MCF 10A (cell line): ENCODE data around the gene MYO9B. TPM values are rescaled to one million over a fixed set of nuclear protein-coding genes. Genes with fewer than 3 reads are reported as not detected.

Source experiments
- BruUV-seq: library from RNA; stranded (reverse); fragments of 400-500 nt; replicated peaks from 2 replicates; lab custom pipeline; 2021; lab: Mats Ljungman, UMichigan
- CTCF ChIA-PET: fragments of 300-600 bp; sonication (Branson Sonifier 250); formaldehyde crosslinking; extraction: SDS; loops from one replicate; lab custom pipeline; 2021; ENCODE audit warnings: antibody characterized with exemption, inconsistent platforms; lab: Yijun Ruan, JAX
- POLR2A ChIA-PET: fragments of 300-600, 350-650 bp; sonication (Branson Sonifier 250); formaldehyde crosslinking; extraction: SDS; loops from one replicate; lab custom pipeline; 2020; ENCODE audit warnings: antibody characterized with exemption, inconsistent platforms; lab: Yijun Ruan, JAX
- DNase-seq: peaks from one replicate; pipeline ENCODE4 v3.0.0-alpha.2; 2018; ENCODE audit not compliant: unreplicated experiment
- H3K27ac Mint-ChIP-seq: one replicate; pipeline ENCODE4 v1.8.0; 2022; ENCODE audit warnings: mild to moderate bottlenecking, low read depth, mixed read lengths; ENCODE audit not compliant: unreplicated experiment
- H3K27me3 Mint-ChIP-seq: one replicate; pipeline ENCODE4 v1.8.0; 2022; ENCODE audit warnings: mixed read lengths; ENCODE audit not compliant: insufficient read depth, unreplicated experiment
- H3K36me3 Mint-ChIP-seq: one replicate; pipeline ENCODE4 v1.8.0; 2022; ENCODE audit warnings: mild to moderate bottlenecking, moderate library complexity, mixed read lengths; ENCODE audit not compliant: insufficient read depth, unreplicated experiment
- H3K4me1 Mint-ChIP-seq: one replicate; pipeline ENCODE4 v1.8.0; 2022; ENCODE audit warnings: mixed read lengths; ENCODE audit not compliant: insufficient read depth, unreplicated experiment
- H3K4me3 Mint-ChIP-seq: one replicate; pipeline ENCODE4 v1.8.0; 2022; ENCODE audit warnings: mild to moderate bottlenecking, moderate library complexity, mixed read lengths; ENCODE audit not compliant: unreplicated experiment
- H3K9me3 Mint-ChIP-seq: one replicate; pipeline ENCODE4 v1.8.0; 2022; ENCODE audit warnings: mixed read lengths; ENCODE audit not compliant: unreplicated experiment
- intact Hi-C: fragments of 100-400 bp; cut with micrococcal nuclease; formaldehyde crosslinking; loops from 2 replicates; pipeline ENCODE4 v1.14.1; 2022
- total RNA-seq: library from RNA; stranded (reverse); gene quantifications from 2 replicates; pipeline ENCODE4 v1.2.3, GENCODE V29; 2022
- TF ChIP-seq, protein P1 (sequence below): fragments of 200-600 bp; IDR thresholded peaks from one replicate; pipeline ENCODE4 v1.8.0; 2022; ENCODE audit warnings: antibody characterized with exemption, mild to moderate bottlenecking; ENCODE audit not compliant: unreplicated experiment

Gene MYO9B
- total RNA-seq, 1 experiment from 2014 or later: 43.5 TPM

DNA sequence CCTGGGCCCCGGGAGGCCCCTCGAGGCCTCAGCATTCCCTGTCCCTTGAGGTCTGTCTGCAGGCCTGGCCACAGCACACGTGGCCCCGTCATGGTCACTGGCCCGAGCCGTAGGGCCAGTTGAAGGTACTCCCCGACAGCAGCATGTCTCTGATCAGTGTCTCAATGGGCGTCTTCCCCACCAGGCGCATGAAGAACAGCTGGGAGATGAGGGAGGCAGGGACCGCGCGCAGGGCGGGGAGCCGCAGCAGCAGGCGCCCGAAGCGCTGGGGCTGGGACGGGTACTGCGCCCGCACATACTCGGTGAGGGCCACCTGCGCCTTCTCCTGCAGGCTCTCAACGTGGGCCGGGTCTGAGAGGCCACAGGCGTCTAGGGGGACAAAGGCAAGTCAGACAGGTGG lies 156.7 kb downstream of the MYO9B start:
- H3K27me3 Mint-ChIP-seq: no peaks in the 10 kb centered on the region
- no peak overlapping the region for H3K4me3 Mint-ChIP-seq
- TF ChIP-seq, protein P1, sequence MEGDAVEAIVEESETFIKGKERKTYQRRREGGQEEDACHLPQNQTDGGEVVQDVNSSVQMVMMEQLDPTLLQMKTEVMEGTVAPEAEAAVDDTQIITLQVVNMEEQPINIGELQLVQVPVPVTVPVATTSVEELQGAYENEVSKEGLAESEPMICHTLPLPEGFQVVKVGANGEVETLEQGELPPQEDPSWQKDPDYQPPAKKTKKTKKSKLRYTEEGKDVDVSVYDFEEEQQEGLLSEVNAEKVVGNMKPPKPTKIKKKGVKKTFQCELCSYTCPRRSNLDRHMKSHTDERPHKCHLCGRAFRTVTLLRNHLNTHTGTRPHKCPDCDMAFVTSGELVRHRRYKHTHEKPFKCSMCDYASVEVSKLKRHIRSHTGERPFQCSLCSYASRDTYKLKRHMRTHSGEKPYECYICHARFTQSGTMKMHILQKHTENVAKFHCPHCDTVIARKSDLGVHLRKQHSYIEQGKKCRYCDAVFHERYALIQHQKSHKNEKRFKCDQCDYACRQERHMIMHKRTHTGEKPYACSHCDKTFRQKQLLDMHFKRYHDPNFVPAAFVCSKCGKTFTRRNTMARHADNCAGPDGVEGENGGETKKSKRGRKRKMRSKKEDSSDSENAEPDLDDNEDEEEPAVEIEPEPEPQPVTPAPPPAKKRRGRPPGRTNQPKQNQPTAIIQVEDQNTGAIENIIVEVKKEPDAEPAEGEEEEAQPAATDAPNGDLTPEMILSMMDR: no peak
- no TSS peak for BruUV-seq
- POLR2A ChIA-PET: no interaction called here
- no peaks in the 10 kb centered on the region for H3K4me1 Mint-ChIP-seq
- CTCF ChIA-PET: interaction anchor here (0.6 kb wide), 1 partner anchor 553 kb away, joined by 3 read pairs; no protein-coding TSS in a partner anchor
- DNase-seq: no peak
- H3K36me3 Mint-ChIP-seq: peaks cover 43% of the 10 kb centered on the region
- H3K9me3 Mint-ChIP-seq: no peaks in the 10 kb centered on the region
- intact Hi-C loops: no loop called here
- H3K27ac Mint-ChIP-seq: no peak overlapping the region

DNA sequence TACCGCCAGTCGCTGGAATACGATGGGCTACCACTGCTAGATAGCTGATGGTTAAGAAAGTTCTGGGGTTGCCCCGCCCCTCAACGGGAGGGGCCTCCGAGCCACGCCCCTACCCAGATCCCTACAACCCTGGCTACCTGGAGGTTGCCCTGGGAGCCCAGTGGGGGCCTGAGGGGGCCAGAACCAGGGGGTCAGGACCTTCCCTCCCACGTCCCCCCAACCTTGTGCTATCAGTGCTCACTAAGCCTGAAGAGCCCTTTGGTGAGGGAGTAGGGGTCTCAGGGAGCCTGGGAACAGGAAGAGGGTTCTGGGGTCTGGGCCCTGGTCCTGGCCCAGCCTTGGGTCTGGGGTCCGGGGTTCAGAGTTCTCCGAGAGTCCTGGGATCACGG lies 159.3 kb downstream of the MYO9B start:
- Mint-ChIP-seq H3K9me3 (no peaks in the 10 kb centered on the region), H3K36me3 (peaks cover 66% of the 10 kb centered on the region), H3K4me3 (peak overlapping the region; percentile 57), H3K27me3 (no peaks in the 10 kb centered on the region), H3K4me1 (no peaks in the 10 kb centered on the region), H3K27ac (no peak overlapping the region)
- DNase-seq: peak; percentile 67
- ChIA-PET CTCF (interaction anchor here (0.7 to 1.0 kb wide), 4 partner anchors 19 to 453 kb away, joined by 3 to 6 read pairs (median 4); no protein-coding TSS in a partner anchor), POLR2A (interaction anchor here (1.2 to 3.7 kb wide), 4 partner anchors 8 to 29 kb away, joined by 5 to 35 read pairs (median 12); partner anchors contain the start of genes NR2F6, OCEL1, USE1 and USHBP1)
- intact Hi-C loops: no loop called here
- BruUV-seq: no TSS peak
- TF ChIP-seq, protein P1: no peak

DNA sequence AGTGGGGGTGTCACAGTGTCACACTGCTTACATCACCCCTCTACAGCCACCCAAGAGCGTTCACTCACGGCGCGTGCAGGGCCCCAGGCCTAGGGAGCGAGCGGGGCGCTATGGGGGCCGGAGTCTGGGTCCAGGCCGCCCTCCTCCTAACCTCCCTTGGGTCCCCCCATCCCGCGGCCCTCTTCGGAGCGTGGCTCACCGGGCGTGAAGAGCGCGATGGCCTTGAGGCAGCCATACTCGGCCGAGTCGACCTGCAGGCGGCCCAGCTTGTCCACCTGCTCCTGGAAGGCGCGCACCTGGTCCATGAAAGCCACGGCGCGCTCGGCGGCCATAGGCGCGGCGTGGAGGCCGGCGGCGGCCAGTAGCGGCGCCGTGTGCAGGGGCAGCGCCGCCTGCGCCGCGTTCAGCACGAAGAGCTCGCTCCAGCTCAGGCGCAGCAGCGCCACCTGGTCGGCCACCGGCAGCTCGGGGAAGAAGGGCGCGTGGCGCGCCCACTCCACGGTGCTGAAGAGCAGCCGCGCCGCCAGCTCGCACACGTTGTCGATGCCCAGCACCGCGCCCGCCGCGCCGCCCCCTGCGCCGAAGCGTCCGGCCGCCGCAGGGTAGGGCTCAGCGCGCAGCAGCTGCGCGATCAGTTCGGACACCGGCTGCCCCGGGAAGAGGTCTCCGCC lies 159.9 kb downstream of the MYO9B start:
- Mint-ChIP-seq H3K4me1 (no peaks in the 10 kb centered on the region), H3K27ac (no peak overlapping the region), H3K36me3 (peaks cover 69% of the 10 kb centered on the region), H3K9me3 (no peaks in the 10 kb centered on the region), H3K27me3 (no peaks in the 10 kb centered on the region), H3K4me3 (peak overlapping the region; percentile 57)
- CTCF ChIA-PET: interaction anchor here (0.5 to 1.0 kb wide), 4 partner anchors 20 to 453 kb away, joined by 3 to 5 read pairs (median 4); no protein-coding TSS in a partner anchor
- intact Hi-C loops: no loop called here
- DNase-seq: peak; percentile 32
- BruUV-seq: no TSS peak
- POLR2A ChIA-PET: interaction anchor here (0.8 to 3.7 kb wide), 4 partner anchors 9 to 57 kb away, joined by 3 to 35 read pairs (median 12); partner anchors contain the start of genes NR2F6, OCEL1 and USE1
- TF ChIP-seq, protein P1: peak; percentile 20

DNA sequence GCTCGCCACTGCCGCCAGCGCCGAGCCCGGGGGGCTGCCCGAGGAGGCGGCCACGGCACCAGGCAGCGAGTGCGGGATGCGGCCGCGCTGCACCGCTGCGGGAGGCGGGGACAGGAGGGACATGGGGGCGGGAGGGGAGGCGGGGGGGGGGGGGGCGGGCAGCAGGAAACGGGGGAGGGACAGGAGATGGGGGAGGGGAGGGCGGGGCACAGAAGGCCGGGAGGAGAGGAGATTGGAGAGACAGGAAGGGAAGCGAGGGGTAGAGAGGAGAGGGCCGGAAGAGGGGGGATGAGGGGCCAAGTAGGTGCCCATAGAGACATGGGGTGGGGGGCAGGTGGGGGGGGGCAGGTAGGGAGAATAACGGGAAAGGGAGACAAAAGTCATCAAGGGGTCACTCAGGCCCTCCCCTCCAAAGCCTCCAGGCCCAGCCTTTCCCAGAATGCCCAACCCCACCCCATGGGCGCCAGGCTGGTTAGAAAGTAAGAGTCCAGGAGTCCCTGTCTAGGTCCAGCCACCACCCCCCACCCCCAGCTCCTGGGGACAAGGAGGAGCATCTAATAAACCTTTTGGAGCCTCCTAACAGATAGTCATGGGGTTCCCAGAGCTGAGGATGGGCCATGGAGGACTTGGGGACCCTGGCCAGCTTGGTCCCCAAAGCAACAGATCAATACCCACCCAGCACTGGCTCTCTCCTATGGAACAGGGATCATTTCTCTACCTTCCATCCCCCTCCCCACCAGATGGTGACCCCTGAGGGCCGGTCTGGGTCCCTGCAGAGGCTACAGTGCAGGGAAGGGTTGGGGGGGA lies 160.6 kb downstream of the MYO9B start:
- Mint-ChIP-seq H3K4me3 (peak overlapping the region; percentile 57), H3K36me3 (peaks cover 64% of the 10 kb centered on the region), H3K27me3 (no peaks in the 10 kb centered on the region), H3K9me3 (no peaks in the 10 kb centered on the region), H3K4me1 (peaks cover 2% of the 10 kb centered on the region), H3K27ac (no peak overlapping the region)
- POLR2A ChIA-PET: interaction anchor here (0.8 to 3.7 kb wide), 4 partner anchors 8 to 56 kb away, joined by 3 to 35 read pairs (median 12); partner anchors contain the start of genes NR2F6, OCEL1 and USE1
- DNase-seq: peak; percentile 37
- TF ChIP-seq, protein P1: no peak
- no TSS peak for BruUV-seq
- CTCF ChIA-PET: interaction anchor here (0.5 to 0.8 kb wide), 2 partner anchors 57 to 162 kb away, joined by 4 to 5 read pairs; no protein-coding TSS in a partner anchor
- intact Hi-C loops: no loop called here
